Measurements from ENCODE around the gene ASCC1.
"Not testable (repeated sequence)": the region's sequence is repeated elsewhere in the genome, so short reads cannot be mapped to it uniquely, and the experiment has no call there.

ASCC1 gene

GRCh38 chr10:72124381-72124780 is 91.7 kb downstream of the ASCC1 start:
- no peak overlapping the region for H3K27ac Mint-ChIP-seq
- peaks cover 20% of the 10 kb centered on the region for H3K36me3 Mint-ChIP-seq (ENCODE audit: low read depth)
- no peaks in the 10 kb centered on the region for H3K27me3 Mint-ChIP-seq (ENCODE audit: low read depth)
- H3K9me3 Mint-ChIP-seq = no peaks in the 10 kb centered on the region
- peaks cover 28% of the 10 kb centered on the region for H3K4me1 Mint-ChIP-seq (ENCODE audit: low read depth)
- no peak overlapping the region for H3K4me3 Mint-ChIP-seq

- Mint-ChIP-seq H3K9me3 (no peaks in the 10 kb centered on the region), H3K27ac (no peak overlapping the region), H3K27me3 (ENCODE audit: low read depth) (no peaks in the 10 kb centered on the region), H3K4me3 (no peak overlapping the region), H3K4me1 (ENCODE audit: low read depth) (peaks cover 27% of the 10 kb centered on the region), H3K36me3 (ENCODE audit: low read depth) (peaks cover 21% of the 10 kb centered on the region)
These were observed 92.5 kb downstream of the ASCC1 start for GRCh38 chr10:72123616-72124015.

DNA sequence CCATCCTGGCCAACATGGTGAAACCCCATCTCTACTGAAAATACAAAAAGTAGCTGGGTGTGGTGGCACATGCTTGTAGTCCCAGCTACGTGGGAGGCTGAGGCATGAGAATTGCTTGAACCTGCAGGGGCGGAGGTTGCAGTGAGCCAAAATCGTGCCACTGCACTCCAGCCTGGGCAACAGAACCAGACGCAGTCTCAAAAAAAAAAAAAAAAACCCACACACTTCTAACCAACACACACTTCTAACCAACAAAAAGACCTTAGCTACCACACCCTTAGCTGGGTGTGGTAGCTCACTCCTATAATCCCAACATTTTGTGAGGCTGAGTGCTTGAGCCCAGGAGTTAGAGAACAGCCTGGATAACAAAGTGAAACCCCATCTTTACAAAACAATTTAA is 93.9 kb downstream of the ASCC1 start:
- Mint-ChIP-seq H3K4me3 (no peak overlapping the region), H3K9me3 (peaks cover 3% of the 10 kb centered on the region), H3K27me3 (ENCODE audit: low read depth) (no peaks in the 10 kb centered on the region), H3K4me1 (ENCODE audit: low read depth) (peaks cover 28% of the 10 kb centered on the region), H3K27ac (peak overlapping the region; percentile 43), H3K36me3 (ENCODE audit: low read depth) (peaks cover 24% of the 10 kb centered on the region)

DNA sequence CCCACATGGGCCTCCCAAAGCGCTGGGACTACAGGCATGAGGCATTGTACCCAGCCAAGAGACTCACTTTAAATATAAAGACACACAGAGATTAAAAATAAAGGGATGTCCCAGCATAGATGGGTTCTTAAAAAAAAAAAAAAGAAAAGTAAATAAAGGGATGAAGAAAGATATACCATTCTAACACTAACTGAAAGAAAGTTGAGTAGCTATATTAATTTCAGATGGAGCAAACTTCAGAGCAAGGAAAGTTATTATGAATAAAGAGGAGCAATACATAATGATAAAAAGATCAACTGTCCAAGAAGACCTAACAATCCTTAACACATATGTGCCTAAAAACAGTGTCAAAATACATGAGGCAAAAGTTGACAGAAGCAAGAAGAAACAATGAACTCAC is 94.7 kb downstream of the ASCC1 start:
- H3K4me1 Mint-ChIP-seq (ENCODE audit: low read depth) = peaks cover 24% of the 10 kb centered on the region
- H3K9me3 Mint-ChIP-seq = peaks cover 8% of the 10 kb centered on the region
- H3K36me3 Mint-ChIP-seq (ENCODE audit: low read depth) = peaks cover 28% of the 10 kb centered on the region
- no peak overlapping the region for H3K4me3 Mint-ChIP-seq
- peak overlapping the region; percentile 24 for H3K27ac Mint-ChIP-seq
- no peaks in the 10 kb centered on the region for H3K27me3 Mint-ChIP-seq (ENCODE audit: low read depth)

GRCh38 chr10:72116372-72116771 is 99.7 kb downstream of the ASCC1 start:
- H3K4me3 Mint-ChIP-seq = no peak overlapping the region
- peaks cover 11% of the 10 kb centered on the region for H3K9me3 Mint-ChIP-seq
- no peaks in the 10 kb centered on the region for H3K27me3 Mint-ChIP-seq (ENCODE audit: low read depth)
- peaks cover 40% of the 10 kb centered on the region for H3K36me3 Mint-ChIP-seq (ENCODE audit: low read depth)
- no peak overlapping the region for H3K27ac Mint-ChIP-seq
- H3K4me1 Mint-ChIP-seq (ENCODE audit: low read depth) = peaks cover 11% of the 10 kb centered on the region

- Mint-ChIP-seq H3K9me3 (peaks cover 11% of the 10 kb centered on the region), H3K4me1 (ENCODE audit: low read depth) (peaks cover 15% of the 10 kb centered on the region), H3K4me3 (no peak overlapping the region), H3K27ac (no peak overlapping the region), H3K27me3 (ENCODE audit: low read depth) (no peaks in the 10 kb centered on the region), H3K36me3 (ENCODE audit: low read depth) (peaks cover 39% of the 10 kb centered on the region)
These were observed 101.2 kb downstream of the ASCC1 start for GRCh38 chr10:72114706-72115450.

- Mint-ChIP-seq H3K4me1 (ENCODE audit: low read depth) (peaks cover 51% of the 10 kb centered on the region), H3K4me3 (no peak overlapping the region)
These were observed 105.2 kb downstream of the ASCC1 start for GRCh38 chr10:72110673-72111401.

GRCh38 chr10:72109636-72110157 is 106.4 kb downstream of the ASCC1 start:
- Mint-ChIP-seq H3K27me3 (ENCODE audit: low read depth) (no peaks in the 10 kb centered on the region), H3K4me3 (peak overlapping the region; percentile 37), H3K9me3 (no peaks in the 10 kb centered on the region), H3K27ac (peak overlapping the region; percentile 76), H3K4me1 (ENCODE audit: low read depth) (peaks cover 55% of the 10 kb centered on the region), H3K36me3 (ENCODE audit: low read depth) (peaks cover 19% of the 10 kb centered on the region)

More at GRCh38 chr10:72110673-72111401, 105.2 kb downstream of the ASCC1 start:
- Mint-ChIP-seq H3K27ac (no peak overlapping the region), H3K36me3 (ENCODE audit: low read depth) (peaks cover 22% of the 10 kb centered on the region), H3K9me3 (no peaks in the 10 kb centered on the region), H3K27me3 (ENCODE audit: low read depth) (no peaks in the 10 kb centered on the region)

DNA sequence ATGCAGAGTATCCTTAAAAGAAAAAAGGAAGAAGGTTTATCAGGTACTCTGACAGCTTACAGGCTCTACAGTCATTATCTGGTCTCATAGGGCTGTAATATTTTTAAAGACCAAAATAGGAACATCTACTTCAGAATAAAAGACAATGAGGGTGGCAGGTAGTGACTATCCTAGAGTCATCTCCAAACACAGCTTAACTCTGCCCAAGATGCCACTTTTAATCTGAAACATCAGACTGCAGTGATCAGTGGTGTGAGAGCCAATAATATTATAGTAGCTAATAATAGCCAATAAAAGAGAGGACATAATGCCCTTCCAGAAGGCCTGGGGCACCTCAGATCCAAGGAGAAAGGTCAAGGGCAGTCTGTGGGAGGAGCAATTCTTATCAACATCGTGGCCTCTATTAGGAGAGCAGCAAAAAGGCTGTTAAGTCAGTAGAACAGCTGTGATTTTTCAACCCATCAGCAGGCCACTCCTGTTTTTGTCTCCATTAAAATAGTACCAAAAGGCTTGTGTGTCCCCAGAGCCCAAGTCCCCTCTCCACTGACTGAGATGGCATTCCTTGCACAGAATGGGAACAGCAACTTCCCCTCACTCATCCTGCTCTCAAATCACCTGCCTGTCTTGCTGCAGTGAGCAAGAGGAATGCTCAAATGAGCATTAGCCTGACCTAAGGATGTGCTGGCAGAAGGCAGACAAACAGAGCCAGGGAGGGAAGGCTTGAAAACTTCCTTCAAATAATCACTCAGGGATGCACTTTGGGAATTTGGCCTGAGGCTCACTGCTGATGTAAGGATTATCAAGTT is 107.0 kb downstream of the ASCC1 start:
- peak overlapping the region; percentile 45 for H3K4me3 Mint-ChIP-seq
- H3K9me3 Mint-ChIP-seq = no peaks in the 10 kb centered on the region
- H3K27me3 Mint-ChIP-seq (ENCODE audit: low read depth) = no peaks in the 10 kb centered on the region
- H3K27ac Mint-ChIP-seq = peak overlapping the region; percentile 79
- peaks cover 57% of the 10 kb centered on the region for H3K4me1 Mint-ChIP-seq (ENCODE audit: low read depth)
- H3K36me3 Mint-ChIP-seq (ENCODE audit: low read depth) = peaks cover 19% of the 10 kb centered on the region

GRCh38 chr10:72108004-72108370 is 108.1 kb downstream of the ASCC1 start:
- Mint-ChIP-seq H3K4me1 (ENCODE audit: low read depth) (peaks cover 53% of the 10 kb centered on the region), H3K4me3 (peak overlapping the region; percentile 69), H3K27ac (peak overlapping the region; percentile 86)

GRCh38 chr10:72107325-72108003 is 108.6 kb downstream of the ASCC1 start:
- Mint-ChIP-seq H3K9me3 (no peaks in the 10 kb centered on the region), H3K27me3 (ENCODE audit: low read depth) (no peaks in the 10 kb centered on the region), H3K4me3 (peak overlapping the region; percentile 69), H3K27ac (peak overlapping the region; percentile 86), H3K4me1 (ENCODE audit: low read depth) (peaks cover 53% of the 10 kb centered on the region), H3K36me3 (ENCODE audit: low read depth) (peaks cover 17% of the 10 kb centered on the region)

More at GRCh38 chr10:72108004-72108370, 108.1 kb downstream of the ASCC1 start:
- not testable (repeated sequence) for H3K9me3 Mint-ChIP-seq; H3K27me3 Mint-ChIP-seq (ENCODE audit: low read depth)
- H3K36me3 Mint-ChIP-seq (ENCODE audit: low read depth) = peaks cover 19% of the 10 kb centered on the region

DNA sequence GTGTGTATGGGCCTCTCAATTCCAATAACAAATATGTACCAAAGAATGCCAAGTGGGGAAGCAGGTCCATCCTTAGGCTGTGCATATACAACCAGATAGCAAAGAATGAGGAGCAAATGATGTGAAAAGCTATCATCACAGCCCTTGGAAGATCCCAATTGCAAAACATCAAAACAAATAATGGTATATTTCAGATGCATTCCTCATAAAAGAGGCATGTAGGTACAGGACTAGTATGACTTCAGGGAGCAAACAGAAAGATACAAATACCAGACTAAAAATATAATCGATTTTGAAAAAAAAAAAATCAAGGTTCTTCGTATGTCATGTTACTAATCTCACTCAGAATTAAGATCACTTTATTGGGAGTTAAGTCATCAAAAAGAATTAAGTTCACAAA is 109.2 kb downstream of the ASCC1 start:
- Mint-ChIP-seq H3K4me1 (ENCODE audit: low read depth) (peaks cover 56% of the 10 kb centered on the region), H3K9me3 (no peaks in the 10 kb centered on the region), H3K36me3 (ENCODE audit: low read depth) (peaks cover 19% of the 10 kb centered on the region), H3K27ac (peak overlapping the region; percentile 86), H3K27me3 (ENCODE audit: low read depth) (no peaks in the 10 kb centered on the region), H3K4me3 (peak overlapping the region; percentile 69)

DNA sequence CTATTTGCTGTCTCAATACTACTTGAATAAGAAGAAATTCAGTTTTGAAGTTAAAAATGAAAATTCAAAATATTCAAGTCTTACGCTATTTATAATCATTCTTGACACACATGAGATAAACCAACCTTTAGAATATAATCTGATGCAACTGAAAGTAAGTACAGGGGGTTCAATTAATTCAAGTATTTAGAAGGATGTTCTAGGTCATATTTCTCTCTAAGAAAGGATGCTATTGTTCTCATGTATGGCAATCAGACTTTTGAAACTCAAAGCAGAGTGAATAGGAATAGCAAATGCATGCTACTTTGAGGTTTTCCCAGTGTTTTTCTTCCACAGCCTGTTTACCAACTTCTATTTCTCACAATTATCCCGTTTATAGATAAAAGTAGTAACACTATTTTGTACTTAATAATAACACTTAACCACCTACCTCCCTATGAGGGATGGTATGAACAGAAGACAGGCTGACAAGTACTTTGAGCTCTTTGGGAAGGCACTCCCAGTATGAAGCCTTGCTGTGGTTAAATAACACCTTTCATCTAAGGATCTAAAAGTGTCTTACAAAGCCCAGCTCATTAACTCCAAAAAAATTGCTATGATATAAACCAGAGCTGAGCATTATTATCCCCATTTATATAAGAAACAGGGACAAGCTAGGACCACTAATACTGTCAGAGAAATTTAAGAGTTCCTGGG is 109.8 kb downstream of the ASCC1 start:
- H3K27me3 Mint-ChIP-seq (ENCODE audit: low read depth) = no peaks in the 10 kb centered on the region
- no peaks in the 10 kb centered on the region for H3K9me3 Mint-ChIP-seq
- H3K36me3 Mint-ChIP-seq (ENCODE audit: low read depth) = peaks cover 24% of the 10 kb centered on the region
- H3K4me3 Mint-ChIP-seq = peak overlapping the region; percentile 69
- peak overlapping the region; percentile 86 for H3K27ac Mint-ChIP-seq
- peaks cover 61% of the 10 kb centered on the region for H3K4me1 Mint-ChIP-seq (ENCODE audit: low read depth)

Data from T-helper 1 cell treated with Interleukin-12 subunit alpha and Interleukin-12 subunit beta and Interleukin-4 antibody, amounts not matched to agents 30 μg/mL and 1 μg/mL, for 36 hours (primary cell).